ENCODE data around the gene C4BPB. TPM values are rescaled to one million over a fixed set of nuclear protein-coding genes. Genes with fewer than 3 reads are reported as not detected.
A peak's percentile ranks its signal among the peaks of the same experiment; 100 is the strongest.

The C4BPB gene
- total RNA-seq, 1 experiment from 2014 or later: 7.5 TPM

DNA sequence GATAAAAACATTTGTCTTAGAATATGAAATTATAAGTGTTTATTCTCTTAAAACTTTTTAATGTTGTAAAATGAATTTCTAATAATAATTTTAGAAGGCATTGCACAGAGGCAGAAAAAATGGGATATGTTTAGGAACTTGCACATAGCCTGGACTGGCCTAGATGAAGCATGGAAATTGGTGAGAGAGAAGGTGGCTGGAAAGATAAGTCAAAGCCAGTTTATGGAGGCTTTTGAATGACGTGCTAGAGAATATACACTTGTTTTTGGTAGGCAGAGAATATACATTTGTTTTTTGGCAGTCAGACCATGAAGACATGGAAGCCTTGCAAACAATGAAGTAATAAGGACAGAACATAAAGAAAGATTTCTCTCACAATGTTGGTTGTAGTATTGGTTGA, 13.1 kb downstream of the C4BPB start:
- H3K27me3 Mint-ChIP-seq (ENCODE audit: unreplicated experiment): no peaks in the 10 kb centered on the region
- CTCF ChIA-PET: no interaction called here
- H3K9me3 Mint-ChIP-seq (ENCODE audit: low read depth, unreplicated experiment): peaks cover 5% of the 10 kb centered on the region
- intact Hi-C loops (cut with micrococcal nuclease; ENCODE audit: unreplicated experiment): no loop called here
- TF ChIP-seq CTCF (IDR thresholded peaks at IDR 0.05; ENCODE audit: unreplicated experiment): no peak
- no peak for DNase-seq
- H3K36me3 Mint-ChIP-seq (ENCODE audit: insufficient read depth, unreplicated experiment): no peaks in the 10 kb centered on the region
- no peak overlapping the region for H3K4me3 Mint-ChIP-seq (ENCODE audit: low read depth, unreplicated experiment)
- BruUV-seq (replicated peaks): no TSS peak
- peak overlapping the region; percentile 13 for H3K27ac Mint-ChIP-seq (ENCODE audit: unreplicated experiment)
- H3K4me1 Mint-ChIP-seq (ENCODE audit: low read depth, unreplicated experiment): peaks cover 24% of the 10 kb centered on the region

DNA sequence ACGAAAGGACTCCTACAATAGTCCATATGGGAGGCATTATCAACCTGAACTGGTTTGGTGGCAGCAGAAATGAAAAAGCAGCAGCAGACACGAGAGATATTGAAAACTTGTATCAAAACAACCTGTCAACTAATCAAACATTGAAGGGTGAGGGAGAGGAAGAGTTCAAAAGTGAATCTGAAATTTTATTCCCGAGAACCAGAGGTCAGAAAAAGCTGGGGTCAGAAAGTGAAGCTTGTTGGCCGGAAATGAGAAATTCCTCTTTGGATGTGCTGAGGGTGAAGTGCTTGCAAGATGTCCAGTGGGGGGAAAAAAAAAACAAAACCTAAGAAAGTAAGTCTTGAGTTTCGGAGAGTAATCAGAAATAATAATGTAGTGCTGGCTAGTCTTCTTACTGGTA, 13.5 kb downstream of the C4BPB start:
- intact Hi-C loops (cut with micrococcal nuclease; ENCODE audit: unreplicated experiment): no loop called here
- Mint-ChIP-seq H3K4me3 (ENCODE audit: low read depth, unreplicated experiment) (no peak overlapping the region), H3K36me3 (ENCODE audit: insufficient read depth, unreplicated experiment) (no peaks in the 10 kb centered on the region), H3K9me3 (ENCODE audit: low read depth, unreplicated experiment) (peaks cover 5% of the 10 kb centered on the region), H3K27ac (ENCODE audit: unreplicated experiment) (no peak overlapping the region), H3K27me3 (ENCODE audit: unreplicated experiment) (no peaks in the 10 kb centered on the region), H3K4me1 (ENCODE audit: low read depth, unreplicated experiment) (peaks cover 24% of the 10 kb centered on the region)
- BruUV-seq (replicated peaks): no TSS peak
- DNase-seq: no peak
- CTCF ChIA-PET: no interaction called here
- TF ChIP-seq CTCF (IDR thresholded peaks at IDR 0.05; ENCODE audit: unreplicated experiment): no peak

DNA sequence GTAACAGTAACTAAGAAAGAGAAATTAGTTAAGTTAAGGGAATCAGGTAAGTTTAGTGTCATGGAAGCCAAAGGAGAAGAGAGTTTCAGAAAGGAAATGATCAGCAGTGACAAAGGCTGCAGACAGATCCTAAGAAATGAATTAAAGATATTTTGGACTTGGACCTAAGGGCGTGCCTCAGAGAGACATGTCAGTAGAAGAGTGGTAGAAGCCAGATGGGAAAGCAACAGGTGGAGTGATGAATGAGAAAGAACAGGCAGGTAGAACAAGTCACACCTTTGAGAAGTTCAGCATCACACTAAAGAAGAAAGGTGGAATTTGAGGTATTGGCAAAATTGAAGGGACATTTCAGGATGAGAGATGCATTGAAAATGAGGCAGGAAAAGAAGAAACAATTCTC, 14.0 kb downstream of the C4BPB start:
- no peak overlapping the region for H3K27ac Mint-ChIP-seq (ENCODE audit: unreplicated experiment)

DNA sequence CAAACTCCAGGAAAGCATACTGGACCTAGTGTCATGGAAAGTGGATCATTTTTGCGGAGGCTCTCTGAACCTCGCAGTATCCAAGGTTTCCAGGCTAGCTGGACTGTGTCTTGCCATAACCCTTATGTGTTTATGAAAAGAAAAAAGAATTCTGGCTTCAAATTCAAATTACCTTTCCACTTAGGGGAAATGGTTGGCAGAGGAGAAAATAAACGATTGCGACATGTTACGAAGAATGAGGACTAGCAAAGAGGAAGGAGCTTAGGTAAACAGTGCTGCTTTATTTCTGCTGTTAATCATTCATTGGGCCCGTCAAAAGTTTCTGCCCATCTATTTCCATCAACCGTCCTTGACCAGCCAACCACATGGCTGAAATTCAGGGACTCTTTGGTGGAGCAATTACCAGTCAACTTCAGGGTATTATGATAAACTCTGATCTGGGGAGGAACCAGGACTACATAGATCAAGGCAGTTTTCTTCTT, 15.3 kb downstream of the C4BPB start, which contains the start of gene C4BPA:
Gene C4BPA, plus strand, starts transcription at position 342 of the 482 bp plus-strand sequence. CDS start 8,793 bp downstream, outside the sequence.
- no peaks in the 10 kb centered on the region for H3K27me3 Mint-ChIP-seq (ENCODE audit: unreplicated experiment)
- no TSS peak for BruUV-seq (replicated peaks)
- H3K36me3 Mint-ChIP-seq (ENCODE audit: insufficient read depth, unreplicated experiment): no peaks in the 10 kb centered on the region
- intact Hi-C loops (cut with micrococcal nuclease; ENCODE audit: unreplicated experiment): no loop called here
- DNase-seq: peak; percentile 27
- no peak within 1 kb of the TSS for H3K4me3 Mint-ChIP-seq (ENCODE audit: low read depth, unreplicated experiment)
- CTCF ChIA-PET: interaction anchor here (0.9 kb wide), 1 partner anchor 23 kb away, joined by 3 read pairs; no protein-coding TSS in a partner anchor
- TF ChIP-seq CTCF (IDR thresholded peaks at IDR 0.05; ENCODE audit: unreplicated experiment): no peak
- H3K4me1 Mint-ChIP-seq (ENCODE audit: low read depth, unreplicated experiment): peaks cover 24% of the 10 kb centered on the region
- H3K9me3 Mint-ChIP-seq (ENCODE audit: low read depth, unreplicated experiment): peaks cover 5% of the 10 kb centered on the region
- no peak within 1 kb of the TSS for H3K27ac Mint-ChIP-seq (ENCODE audit: unreplicated experiment)

More for the DNA sequence above, 14.0 kb downstream of the C4BPB start:
- CTCF ChIA-PET: no interaction called here
- TF ChIP-seq CTCF (IDR thresholded peaks at IDR 0.05; ENCODE audit: unreplicated experiment): no peak
- intact Hi-C loops (cut with micrococcal nuclease; ENCODE audit: unreplicated experiment): no loop called here
- Mint-ChIP-seq H3K36me3 (ENCODE audit: insufficient read depth, unreplicated experiment) (no peaks in the 10 kb centered on the region), H3K4me3 (ENCODE audit: low read depth, unreplicated experiment) (no peak overlapping the region), H3K4me1 (ENCODE audit: low read depth, unreplicated experiment) (peaks cover 24% of the 10 kb centered on the region), H3K27me3 (ENCODE audit: unreplicated experiment) (no peaks in the 10 kb centered on the region), H3K9me3 (ENCODE audit: low read depth, unreplicated experiment) (peaks cover 5% of the 10 kb centered on the region)
- no TSS peak for BruUV-seq (replicated peaks)
- DNase-seq: no peak
